ENCODE measurements around the gene CCNF.

GRCh38 chr16:2420035-2420434, 9.2 kb upstream of the CCNF start:
- TF ChIP-seq POLR2A (IDR thresholded peaks at IDR 0.05) (no peak), CTCF (IDR thresholded peaks at IDR 0.05) (no peak)

All from body of pancreas (tissue), 4 donors.